Renal cortex interstitium (tissue), 11 donors: Measurements from ENCODE around the gene SPART. TPM values are rescaled to one million over a fixed set of nuclear protein-coding genes. Genes with fewer than 3 reads are reported as not detected.
"Not testable (repeated sequence)": the region's sequence is repeated elsewhere in the genome, so short reads cannot be mapped to it uniquely, and the experiment has no call there.

Source experiments
- DNase-seq, 11 donors: peaks; one replicate each; pipeline ENCODE4 v3.0.0-alpha.2; 2013; ENCODE audit warnings: low read depth in 9 of 11, low spot score in 4 of 11; ENCODE audit errors: extremely low read depth in 1 of 11
- polyA plus RNA-seq, 3 donors: library from polyadenylated mRNA; unstranded; fragments of 120-200 nt; gene quantifications; one replicate each; pipeline ENCODE4 v1.2.1, GENCODE V29; 2013; ENCODE audit not compliant: insufficient read length in 3 of 3

The SPART gene
- polyA plus RNA-seq, 3 donors = 83.5 to 95.7 (median 92.8) TPM

DNA sequence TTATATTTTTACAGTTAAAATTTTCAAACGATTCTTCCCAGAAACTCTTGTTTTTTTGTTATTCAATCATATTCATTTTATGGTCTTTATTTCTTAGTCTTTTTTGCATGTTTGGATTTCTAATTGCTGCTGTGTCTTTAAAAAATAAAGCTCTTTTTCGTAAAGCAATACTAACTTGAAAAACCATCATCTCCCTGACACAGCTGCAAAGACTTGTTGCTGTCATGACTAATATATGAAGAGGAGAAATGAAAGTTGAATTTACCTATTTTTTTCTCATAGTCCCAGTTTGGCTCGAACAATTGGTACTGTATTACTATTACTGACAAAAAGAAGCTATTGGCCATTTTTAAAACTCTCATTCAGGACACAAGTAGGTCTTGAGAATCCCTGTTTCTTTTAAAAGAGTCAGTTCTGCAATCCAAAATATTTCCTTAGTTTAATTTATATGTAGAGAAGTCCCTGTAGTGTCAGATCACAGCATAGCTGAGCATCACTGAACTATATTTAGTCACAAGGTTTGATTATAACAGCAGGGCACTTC lies 12.1 kb upstream of the SPART start:
- no peak for DNase-seq

DNA sequence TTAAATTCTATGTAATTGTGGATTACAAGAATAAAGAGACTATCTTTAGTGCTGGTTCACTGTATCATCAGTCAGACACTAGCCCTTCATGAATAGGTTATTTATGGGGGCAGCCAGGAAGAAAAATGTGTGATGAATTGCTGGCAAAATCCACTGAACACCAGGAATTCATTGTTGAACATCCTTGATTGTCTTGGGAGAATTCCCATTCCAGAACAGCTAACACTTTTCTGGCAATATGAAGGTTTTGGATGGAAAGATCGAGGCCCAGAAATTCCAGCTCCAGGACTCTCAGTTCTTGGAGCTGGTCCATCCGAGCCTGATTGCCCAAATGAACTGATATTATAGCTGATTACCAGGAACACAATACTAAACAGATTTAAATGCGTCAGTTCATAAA lies 11.5 kb upstream of the SPART start:
- no peak for DNase-seq

GRCh38 chr13:36357231-36357630 lies 11.0 kb upstream of the SPART start:
- no peak for DNase-seq

DNA sequence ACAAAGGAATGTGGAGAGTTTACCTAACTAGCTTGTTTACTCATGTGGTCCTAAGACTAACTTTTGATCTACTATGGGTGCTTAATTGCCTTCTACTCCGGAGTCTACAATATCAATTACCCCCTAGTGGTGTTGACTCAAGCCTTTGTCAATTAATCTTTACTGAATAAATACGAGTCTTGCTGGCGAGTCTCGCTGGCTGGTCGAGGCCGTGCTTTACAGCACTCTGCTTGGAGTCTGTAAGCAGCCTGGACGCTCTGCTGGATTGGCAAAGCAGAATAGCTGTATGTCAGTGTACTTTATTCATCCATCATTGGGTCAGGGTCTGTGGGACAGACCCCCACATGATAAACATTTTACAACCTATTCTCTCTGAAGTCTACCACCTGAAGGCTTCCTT lies 9.9 kb upstream of the SPART start:
- no peak for DNase-seq

DNA sequence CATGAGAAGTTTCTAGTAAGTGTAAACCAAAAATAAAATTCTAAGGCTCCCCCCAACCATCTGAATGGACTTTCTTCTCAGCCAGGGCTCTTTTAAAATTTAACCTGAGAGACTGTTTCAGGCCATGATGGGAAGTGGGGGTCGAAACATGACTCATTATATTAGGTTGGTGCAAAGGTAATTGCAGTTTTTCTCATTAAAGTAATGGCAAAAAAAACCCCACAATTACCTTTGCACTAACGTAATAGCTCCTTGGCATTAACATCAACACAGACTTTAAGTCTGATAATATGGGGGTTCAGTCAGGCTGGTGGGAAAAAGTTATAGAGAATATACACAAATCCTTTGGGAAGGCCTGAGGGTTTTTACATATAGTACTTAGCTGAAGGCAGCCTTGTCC lies 9.4 kb upstream of the SPART start:
- DNase-seq = no peak

GRCh38 chr13:36354842-36355623 lies 8.8 kb upstream of the SPART start:
- no peak for DNase-seq

DNA sequence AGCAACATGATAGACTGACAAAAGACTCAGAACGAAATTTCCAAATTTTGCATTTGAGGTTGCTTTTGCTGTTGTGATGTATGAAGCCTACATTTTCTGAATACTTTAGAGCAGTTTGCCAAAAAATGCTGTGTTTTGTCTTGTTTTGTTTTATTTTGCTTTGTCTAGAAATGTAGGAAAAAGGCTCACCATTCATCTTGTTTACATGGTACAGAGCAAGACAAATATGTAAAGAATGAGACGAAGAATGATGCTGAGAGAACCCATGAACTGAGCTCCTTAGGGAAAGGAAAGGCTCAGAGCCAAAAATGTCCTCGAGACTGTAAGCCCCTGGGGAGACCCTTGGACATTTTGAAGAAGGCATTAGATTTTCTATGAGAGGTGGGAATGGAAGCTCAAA lies 6.8 kb upstream of the SPART start:
- DNase-seq = no peak

GRCh38 chr13:36352350-36352749 lies 6.2 kb upstream of the SPART start:
- no peak for DNase-seq

DNA sequence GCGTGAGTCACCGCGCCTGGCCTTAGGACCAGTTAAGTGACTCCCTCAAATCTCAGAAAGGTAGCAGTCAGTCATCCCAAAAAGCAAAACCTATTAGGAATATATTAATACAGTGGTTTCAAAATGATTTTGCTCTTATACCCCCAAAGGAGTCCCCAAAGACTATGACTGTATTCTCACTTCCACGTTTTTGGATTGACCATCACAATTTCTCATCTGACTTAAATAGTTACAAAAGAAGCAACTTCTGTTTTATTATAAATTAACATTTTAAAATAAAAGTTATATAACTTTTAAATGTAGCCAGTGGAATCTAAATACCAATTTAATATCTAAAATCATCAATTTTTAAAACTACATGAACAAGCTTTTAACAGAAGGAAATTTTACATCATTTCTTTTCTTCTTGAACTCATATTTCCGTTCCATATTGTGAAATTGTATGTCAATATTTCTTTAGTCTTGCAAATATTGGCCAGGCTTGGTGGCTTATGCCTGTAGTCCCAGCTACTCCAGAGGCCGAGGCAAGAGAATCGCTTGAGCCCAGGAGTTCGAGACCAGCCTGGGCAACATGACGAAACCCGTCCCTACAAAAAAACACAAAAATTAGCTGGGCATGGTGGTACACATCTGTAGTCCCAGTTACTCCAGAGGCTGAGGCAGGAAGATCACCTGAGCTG lies 1.5 kb upstream of the SPART start:
- DNase-seq = no peak

- DNase-seq = peak in 10 of 11 donors; percentile 51 to 75 (median 68)
Measured at GRCh38 chr13:36345438-36346221, 564 bp downstream of the SPART start.

- DNase-seq = peak in 5 of 11 donors; percentile 4 to 16 (median 12)
Measured at GRCh38 chr13:36344886-36345437, 1.2 kb downstream of the SPART start.

DNA sequence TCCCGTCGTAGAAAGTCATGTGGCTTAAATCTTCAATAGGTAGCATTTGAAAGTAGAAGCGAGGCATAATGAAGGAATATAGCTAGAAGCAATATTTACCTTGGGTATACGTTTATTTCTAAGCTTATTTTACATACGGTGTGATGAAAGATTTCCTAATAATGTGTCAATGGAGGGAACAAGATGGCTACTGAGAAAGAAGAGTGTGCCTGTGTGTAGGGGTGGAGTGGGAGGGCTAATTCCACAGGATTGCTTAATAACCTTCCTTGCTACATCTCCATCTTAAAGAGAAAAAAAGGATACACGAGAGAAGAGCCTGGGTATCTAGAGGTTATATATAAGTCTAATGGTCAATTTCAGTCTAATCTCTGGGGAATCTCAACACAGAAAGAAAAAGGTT lies 2.0 kb downstream of the SPART start:
- no peak for DNase-seq

DNA sequence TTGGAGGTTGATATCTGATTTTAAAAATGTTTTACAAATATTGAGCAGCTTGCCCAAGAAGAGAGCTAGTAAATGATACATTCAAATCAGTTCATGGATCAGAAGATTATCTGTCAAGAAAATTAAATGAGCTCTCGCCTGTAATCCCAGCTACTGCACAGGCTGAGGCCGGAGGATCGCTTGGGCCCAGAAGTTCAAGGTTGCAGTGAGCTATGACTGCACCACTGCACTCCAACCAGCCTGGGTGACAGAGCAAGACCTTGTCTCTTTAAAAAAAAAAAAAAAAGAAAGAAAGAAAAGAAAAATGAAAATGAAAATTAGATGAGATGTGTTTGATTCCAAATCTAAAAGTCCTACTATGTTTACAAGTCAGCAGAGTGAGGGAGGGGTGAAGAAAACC lies 2.4 kb downstream of the SPART start:
- no peak for DNase-seq

DNA sequence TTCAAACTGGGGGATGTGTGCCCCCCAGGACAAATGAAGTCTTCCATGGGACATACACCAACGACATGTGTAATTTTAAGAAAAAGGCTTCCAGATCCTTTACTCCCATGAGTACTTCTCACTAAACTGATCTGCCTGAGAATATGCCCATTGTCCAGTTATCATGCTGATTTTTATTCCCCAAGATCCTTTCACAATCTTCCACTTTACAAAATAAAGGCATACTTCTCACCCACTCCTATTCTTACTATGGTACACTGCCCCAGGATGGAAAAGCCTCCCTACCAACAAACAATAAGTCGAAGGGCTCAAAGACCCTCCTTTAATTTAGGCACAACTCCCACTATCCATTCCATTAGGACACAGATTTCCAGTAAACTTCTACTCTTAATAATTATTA lies 3.5 kb downstream of the SPART start:
- no peak for DNase-seq

- DNase-seq = no peak
Measured at GRCh38 chr13:36341718-36342117, 4.5 kb downstream of the SPART start.

GRCh38 chr13:36339600-36340155 lies 6.5 kb downstream of the SPART start:
- no peak for DNase-seq

DNA sequence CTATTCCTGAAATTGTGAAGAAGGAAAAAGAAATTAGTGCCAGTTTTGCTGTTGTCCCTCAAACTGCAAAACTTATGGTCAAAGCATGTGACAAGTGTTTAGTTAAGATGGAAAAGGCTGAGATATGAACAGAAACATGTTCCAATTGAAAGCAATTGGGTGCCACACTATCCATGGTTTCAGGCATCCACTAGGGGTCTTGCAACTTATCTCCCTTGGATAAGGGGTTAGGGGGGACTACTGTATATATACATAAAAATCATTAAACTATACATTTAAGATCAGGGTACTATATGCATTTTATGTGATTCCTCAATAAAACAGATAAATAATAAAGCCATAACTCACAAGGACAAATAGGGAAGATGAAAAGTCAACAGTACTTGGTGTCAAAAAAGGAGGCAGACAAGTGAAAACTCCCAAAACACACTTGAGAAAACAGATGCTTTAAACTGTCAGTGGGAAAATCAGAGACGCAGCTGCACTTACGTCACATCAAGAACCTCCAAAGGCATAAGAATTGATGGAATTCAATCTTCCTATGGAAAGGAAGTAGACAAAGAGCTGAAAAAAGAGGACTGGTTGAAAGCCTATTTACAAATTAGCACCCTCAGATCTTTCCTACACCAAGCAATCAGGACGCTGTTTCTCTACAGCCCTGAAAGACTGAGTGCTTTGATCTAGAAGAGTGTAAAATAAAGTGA lies 8.1 kb downstream of the SPART start:
- DNase-seq = no peak

GRCh38 chr13:36332986-36333385 lies 13.2 kb downstream of the SPART start:
- DNase-seq = no peak

DNA sequence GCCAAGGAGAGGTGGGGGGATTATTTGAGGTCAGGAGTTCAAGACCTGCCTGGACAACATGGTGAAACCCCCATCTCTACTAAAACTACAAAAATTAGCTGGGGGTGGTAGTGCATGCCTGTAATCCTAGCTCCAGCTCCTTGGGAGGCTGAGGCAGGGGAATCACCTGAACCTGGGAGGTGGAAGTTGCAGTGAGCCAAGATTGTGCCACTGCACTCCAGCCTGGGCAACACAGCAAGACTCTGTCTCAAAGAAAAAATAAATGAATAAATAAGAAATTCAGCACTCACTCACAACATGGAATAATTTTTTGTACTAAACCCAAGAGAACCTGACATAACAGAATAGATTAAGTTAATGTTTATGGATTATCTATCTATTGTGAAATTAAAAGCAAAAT lies 13.9 kb downstream of the SPART start:
- not testable (repeated sequence) for DNase-seq
